ENCODE data around the gene BTAF1. TPM values are rescaled to one million over a fixed set of nuclear protein-coding genes. Genes with fewer than 3 reads are reported as not detected.

The BTAF1 gene
- total RNA-seq, 1 donor from 2014 or later: 41.7 TPM

DNA sequence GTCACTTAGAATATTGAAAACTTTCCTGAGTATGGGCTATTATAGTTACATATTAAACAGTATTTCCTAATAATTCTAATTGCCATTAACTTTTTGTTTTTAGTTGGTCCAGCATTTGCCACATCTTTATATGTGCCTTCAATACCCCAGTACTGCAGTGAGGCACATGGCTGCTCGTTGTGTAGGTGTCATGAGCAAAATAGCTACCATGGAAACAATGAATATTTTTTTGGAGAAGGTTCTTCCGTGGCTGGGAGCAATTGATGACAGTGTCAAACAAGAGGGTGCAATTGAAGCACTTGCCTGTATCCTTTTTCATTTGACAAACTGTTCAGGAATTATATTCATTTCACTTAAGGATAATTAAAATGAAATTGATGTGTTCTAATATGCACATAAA is 72.7 kb downstream of the BTAF1 start:
- Mint-ChIP-seq H3K27me3 (ENCODE audit: low read depth) (no peaks in the 10 kb centered on the region), H3K4me3 (no peak overlapping the region)
- TF ChIP-seq, protein P1, sequence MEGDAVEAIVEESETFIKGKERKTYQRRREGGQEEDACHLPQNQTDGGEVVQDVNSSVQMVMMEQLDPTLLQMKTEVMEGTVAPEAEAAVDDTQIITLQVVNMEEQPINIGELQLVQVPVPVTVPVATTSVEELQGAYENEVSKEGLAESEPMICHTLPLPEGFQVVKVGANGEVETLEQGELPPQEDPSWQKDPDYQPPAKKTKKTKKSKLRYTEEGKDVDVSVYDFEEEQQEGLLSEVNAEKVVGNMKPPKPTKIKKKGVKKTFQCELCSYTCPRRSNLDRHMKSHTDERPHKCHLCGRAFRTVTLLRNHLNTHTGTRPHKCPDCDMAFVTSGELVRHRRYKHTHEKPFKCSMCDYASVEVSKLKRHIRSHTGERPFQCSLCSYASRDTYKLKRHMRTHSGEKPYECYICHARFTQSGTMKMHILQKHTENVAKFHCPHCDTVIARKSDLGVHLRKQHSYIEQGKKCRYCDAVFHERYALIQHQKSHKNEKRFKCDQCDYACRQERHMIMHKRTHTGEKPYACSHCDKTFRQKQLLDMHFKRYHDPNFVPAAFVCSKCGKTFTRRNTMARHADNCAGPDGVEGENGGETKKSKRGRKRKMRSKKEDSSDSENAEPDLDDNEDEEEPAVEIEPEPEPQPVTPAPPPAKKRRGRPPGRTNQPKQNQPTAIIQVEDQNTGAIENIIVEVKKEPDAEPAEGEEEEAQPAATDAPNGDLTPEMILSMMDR (conservative IDR thresholded peaks at IDR 0.05): no peak

DNA sequence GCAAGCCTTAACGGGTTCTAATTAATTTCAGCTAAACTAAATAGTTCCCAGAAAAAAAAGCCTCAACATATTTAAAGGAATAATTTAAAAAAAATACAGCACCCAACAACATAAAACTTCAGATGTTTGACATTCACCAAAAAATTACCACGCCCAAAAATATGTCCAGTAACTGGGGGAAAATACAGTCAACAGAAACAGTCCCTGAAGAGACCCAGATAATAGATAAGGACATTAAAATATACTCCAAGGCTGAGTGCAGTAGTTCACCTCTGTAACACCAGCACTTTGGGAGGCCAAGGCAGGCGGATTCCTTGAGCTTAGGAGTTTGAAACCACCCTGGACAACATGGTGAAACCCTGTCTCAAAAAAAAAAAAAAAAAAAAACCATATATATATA is 78.0 kb downstream of the BTAF1 start:
- Mint-ChIP-seq H3K4me1 (no peaks in the 10 kb centered on the region), H3K27me3 (ENCODE audit: low read depth) (no peaks in the 10 kb centered on the region), H3K9me3 (peaks cover 12% of the 10 kb centered on the region), H3K4me3 (no peak overlapping the region), H3K27ac (ENCODE audit: unreplicated experiment) (no peak overlapping the region), H3K36me3 (ENCODE audit: low read depth) (peaks cover 64% of the 10 kb centered on the region)
- TF ChIP-seq, protein P1 (conservative IDR thresholded peaks at IDR 0.05): no peak
- DNase-seq (ENCODE audit: low read depth, low spot score): no peak

More for the DNA sequence above, 72.7 kb downstream of the BTAF1 start:
- Mint-ChIP-seq H3K27ac (ENCODE audit: unreplicated experiment) (no peak overlapping the region), H3K4me1 (no peaks in the 10 kb centered on the region), H3K36me3 (ENCODE audit: low read depth) (peaks cover 33% of the 10 kb centered on the region), H3K9me3 (peaks cover 3% of the 10 kb centered on the region)
- DNase-seq (ENCODE audit: low read depth, low spot score): no peak

DNA sequence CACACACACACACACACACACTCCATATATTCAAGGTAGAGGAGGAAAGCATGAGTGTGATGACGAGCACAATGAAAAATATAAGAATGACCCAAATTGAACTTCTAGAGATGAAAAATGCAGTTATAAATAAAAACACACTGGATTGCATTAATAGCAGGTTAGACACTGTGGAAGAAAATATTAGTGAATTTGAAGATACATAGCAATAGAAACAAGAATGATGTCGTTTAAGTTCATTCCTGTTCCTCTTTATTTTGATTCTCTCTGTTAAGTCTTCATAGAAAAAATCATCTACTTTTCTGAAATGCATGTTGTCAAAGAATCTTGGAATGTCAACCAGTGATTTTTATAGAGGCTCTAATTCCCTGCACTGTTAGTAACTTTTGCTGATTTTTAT is 78.4 kb downstream of the BTAF1 start:
- Mint-ChIP-seq H3K36me3 (ENCODE audit: low read depth) (peaks cover 64% of the 10 kb centered on the region), H3K4me1 (no peaks in the 10 kb centered on the region), H3K27ac (ENCODE audit: unreplicated experiment) (no peak overlapping the region), H3K27me3 (ENCODE audit: low read depth) (no peaks in the 10 kb centered on the region), H3K9me3 (peaks cover 12% of the 10 kb centered on the region), H3K4me3 (no peak overlapping the region)
- TF ChIP-seq, protein P1 (conservative IDR thresholded peaks at IDR 0.05): no peak
- no peak for DNase-seq (ENCODE audit: low read depth, low spot score)

DNA sequence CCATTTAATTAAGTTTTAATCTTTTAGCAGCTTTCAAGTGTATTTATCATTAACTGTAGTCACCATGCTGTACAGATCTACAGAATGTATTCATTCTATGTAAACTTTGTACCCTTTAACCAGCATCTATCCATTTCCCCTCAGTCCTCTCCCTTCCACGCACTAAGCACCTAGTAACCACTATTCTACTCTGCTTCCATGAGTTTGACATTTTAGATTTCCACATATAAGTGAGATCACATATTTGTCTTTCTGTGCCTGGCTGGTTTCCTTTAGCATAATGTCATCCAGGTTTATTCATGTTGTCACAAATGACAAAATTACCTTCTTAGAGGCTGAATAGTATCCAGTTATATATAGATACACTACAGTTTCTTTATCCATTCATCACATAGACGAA is 79.7 kb downstream of the BTAF1 start:
- Mint-ChIP-seq H3K9me3 (peaks cover 12% of the 10 kb centered on the region), H3K36me3 (ENCODE audit: low read depth) (peaks cover 61% of the 10 kb centered on the region), H3K27ac (ENCODE audit: unreplicated experiment) (no peak overlapping the region), H3K4me1 (no peaks in the 10 kb centered on the region), H3K27me3 (ENCODE audit: low read depth) (no peaks in the 10 kb centered on the region), H3K4me3 (no peak overlapping the region)
- no peak for DNase-seq (ENCODE audit: low read depth, low spot score)
- TF ChIP-seq, protein P1 (conservative IDR thresholded peaks at IDR 0.05): no peak

DNA sequence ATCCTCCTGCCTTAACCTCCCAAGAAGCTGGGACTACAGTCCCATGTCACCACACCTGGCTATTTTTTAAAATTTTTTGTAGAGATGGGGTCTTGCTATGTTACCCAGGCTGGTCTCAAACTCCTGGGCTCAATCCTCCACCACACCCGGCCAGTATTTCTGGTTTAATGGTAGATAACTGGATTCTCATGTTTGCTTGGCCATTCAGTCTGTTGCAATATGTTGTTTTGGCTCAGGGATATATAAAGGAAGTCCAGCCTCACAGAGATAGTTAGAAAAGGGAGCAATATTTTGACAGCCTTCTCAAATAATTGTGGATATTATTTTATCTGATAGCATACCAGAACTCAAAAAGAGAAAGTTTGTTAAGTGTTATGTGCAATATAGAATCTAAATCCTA is 82.4 kb downstream of the BTAF1 start:
- Mint-ChIP-seq H3K36me3 (ENCODE audit: low read depth) (peaks cover 50% of the 10 kb centered on the region), H3K9me3 (peaks cover 10% of the 10 kb centered on the region), H3K4me3 (no peak overlapping the region), H3K27me3 (ENCODE audit: low read depth) (no peaks in the 10 kb centered on the region), H3K4me1 (peaks cover 9% of the 10 kb centered on the region), H3K27ac (ENCODE audit: unreplicated experiment) (no peak overlapping the region)
- TF ChIP-seq, protein P1 (conservative IDR thresholded peaks at IDR 0.05): no peak
- DNase-seq (ENCODE audit: low read depth, low spot score): no peak

DNA sequence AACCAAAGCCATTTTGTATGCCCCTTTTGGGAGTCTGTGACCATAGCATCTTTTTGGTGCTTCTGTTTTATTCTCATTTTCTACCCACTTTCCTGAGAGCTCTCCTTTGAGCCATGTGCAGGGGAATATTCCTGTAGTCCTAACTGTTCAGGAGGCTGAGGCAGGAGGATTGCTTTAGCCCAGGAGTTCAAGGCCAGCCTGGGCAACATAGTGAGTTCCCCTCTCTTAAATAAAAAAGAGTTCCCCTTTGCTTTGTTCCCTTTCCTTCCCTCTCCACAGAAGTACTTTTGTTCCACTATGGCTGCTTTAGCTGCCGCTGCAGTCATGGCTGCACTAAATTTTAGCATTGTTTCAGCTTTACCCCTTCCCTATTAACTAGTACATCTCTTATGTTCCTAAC is 85.9 kb downstream of the BTAF1 start:
- TF ChIP-seq, protein P1 (conservative IDR thresholded peaks at IDR 0.05): no peak
- DNase-seq (ENCODE audit: low read depth, low spot score): no peak
- Mint-ChIP-seq H3K4me3 (no peak overlapping the region), H3K36me3 (ENCODE audit: low read depth) (peaks cover 35% of the 10 kb centered on the region), H3K9me3 (peaks cover 2% of the 10 kb centered on the region), H3K4me1 (peaks cover 9% of the 10 kb centered on the region), H3K27me3 (ENCODE audit: low read depth) (no peaks in the 10 kb centered on the region), H3K27ac (ENCODE audit: unreplicated experiment) (no peak overlapping the region)

Data from neural crest cell (in vitro differentiated cells).